WTC11 (cell line): ENCODE measurements around the gene PTH1R.

ENCODE experiments used
- CTCF ChIP-seq: fragments of 200-600 bp; IDR thresholded peaks from 2 replicates; pipeline ENCODE4 v1.8.0; 2022; ENCODE audit warnings: antibody characterized with exemption
- E2F5 ChIP-seq: sonication (generic); formaldehyde crosslinking; IDR thresholded peaks from 2 replicates; pipeline ENCODE4 v1.8.1; 2022; ENCODE audit warnings: mild to moderate bottlenecking, moderate library complexity, missing genetic modification reagents
- GTF2I ChIP-seq: fragments of 250-450 bp; sonication (Bioruptor Pico); conservative IDR thresholded peaks from 2 replicates; pipeline ENCODE4 v1.4.0; 2021; ENCODE audit warnings: mild to moderate bottlenecking
- JUN ChIP-seq: sonication (generic); formaldehyde crosslinking; IDR thresholded peaks from 2 replicates; pipeline ENCODE4 v1.8.0; 2023; ENCODE audit warnings: mild to moderate bottlenecking, missing genetic modification reagents
- NFE2L1 ChIP-seq: sonication (generic); formaldehyde crosslinking; IDR thresholded peaks from 2 replicates; pipeline ENCODE4 v1.8.1; 2023; ENCODE audit warnings: missing genetic modification reagents

GRCh38 chr3:46870651-46871050, 6.9 kb upstream of the PTH1R start:
- TF ChIP-seq CTCF (no peak), JUN (CRISPR knock-in tag) (no peak), NFE2L1 (CRISPR knock-in tag) (no peak), E2F5 (CRISPR knock-in tag) (no peak), GTF2I (CRISPR knock-in tag) (no peak)
